DMS53 treated with DMSO at 0.1 percent for 48 hours (cell line): ENCODE results near the gene FAM20C.

Source experiments
- DNase-seq: peaks from one replicate; lab custom pipeline; 2025; ENCODE audit not compliant: unreplicated experiment; lab: John Stamatoyannopoulos, UW

The FAM20C gene

GRCh38 chr7:300546-301290 lies 108.3 kb downstream of the FAM20C start:
- DNase-seq: no peak

GRCh38 chr7:301291-302053 lies 109.1 kb downstream of the FAM20C start:
- DNase-seq: no peak

GRCh38 chr7:302054-302992 lies 110.0 kb downstream of the FAM20C start:
- DNase-seq: no peak

DNA sequence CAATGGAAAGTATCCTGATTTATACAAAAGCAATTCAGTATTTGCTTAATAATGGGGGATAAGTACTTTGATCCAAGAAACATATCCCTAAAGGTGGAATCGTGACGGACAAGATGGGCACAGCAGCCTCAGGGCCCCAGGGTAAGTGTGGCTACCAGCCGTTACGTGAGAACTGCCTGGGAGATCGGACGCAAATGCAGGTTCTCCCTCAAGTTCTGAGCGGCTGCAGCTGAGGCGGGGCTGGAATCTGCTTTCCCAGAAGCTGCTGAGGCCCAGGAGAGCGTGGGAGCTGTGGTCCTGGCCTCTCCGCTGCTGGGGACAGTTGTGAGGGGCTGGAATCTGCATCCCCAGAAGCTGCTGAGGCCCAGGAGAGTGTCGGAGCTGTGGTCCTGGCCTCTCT lies 111.1 kb downstream of the FAM20C start:
- no peak for DNase-seq

- DNase-seq: no peak
These were observed 111.7 kb downstream of the FAM20C start for GRCh38 chr7:303884-304573.

DNA sequence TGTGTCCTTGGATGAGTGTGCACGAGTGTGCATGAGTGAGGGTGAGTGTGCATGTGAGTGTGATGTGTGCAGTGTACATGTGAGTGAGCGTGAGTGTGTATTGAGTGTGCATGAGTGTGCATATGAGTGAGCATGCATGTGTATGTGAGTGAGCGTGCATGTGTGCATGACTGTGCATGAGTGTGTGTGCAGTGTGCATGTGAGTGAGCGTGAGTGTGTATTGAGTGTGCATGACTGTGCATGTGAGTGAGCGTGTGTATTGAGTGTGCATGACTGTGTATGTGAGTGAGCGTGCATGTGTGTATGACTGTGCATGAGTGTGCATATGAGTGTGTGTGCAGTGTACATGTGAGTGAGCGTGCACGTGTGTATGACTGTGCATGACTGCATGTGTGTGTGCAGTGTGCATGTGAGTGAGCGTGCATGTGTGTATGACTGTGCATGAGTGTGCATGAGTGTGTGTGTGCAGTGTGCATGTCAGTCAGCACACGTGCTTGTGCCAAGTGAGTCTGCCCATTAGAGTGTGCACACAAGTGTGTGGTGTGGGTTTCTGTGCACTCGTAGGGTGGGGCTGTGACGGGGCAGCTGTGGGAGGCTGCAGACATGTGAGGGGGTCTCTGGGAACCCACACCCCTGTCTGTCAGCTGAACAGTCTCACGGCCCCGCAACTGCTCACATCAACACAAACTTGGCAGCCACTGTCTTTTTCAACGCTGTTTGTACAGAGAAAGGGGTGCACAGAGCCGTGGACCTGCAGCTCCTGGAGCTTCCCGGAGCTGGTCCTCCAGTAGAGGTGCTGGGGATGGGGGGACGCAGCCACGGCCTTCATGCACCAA lies 112.4 kb downstream of the FAM20C start:
- no peak for DNase-seq

- DNase-seq: no peak
These were observed 113.2 kb downstream of the FAM20C start for GRCh38 chr7:305410-306151.

- DNase-seq: no peak
These were observed 115.6 kb downstream of the FAM20C start for GRCh38 chr7:307970-308369.

DNA sequence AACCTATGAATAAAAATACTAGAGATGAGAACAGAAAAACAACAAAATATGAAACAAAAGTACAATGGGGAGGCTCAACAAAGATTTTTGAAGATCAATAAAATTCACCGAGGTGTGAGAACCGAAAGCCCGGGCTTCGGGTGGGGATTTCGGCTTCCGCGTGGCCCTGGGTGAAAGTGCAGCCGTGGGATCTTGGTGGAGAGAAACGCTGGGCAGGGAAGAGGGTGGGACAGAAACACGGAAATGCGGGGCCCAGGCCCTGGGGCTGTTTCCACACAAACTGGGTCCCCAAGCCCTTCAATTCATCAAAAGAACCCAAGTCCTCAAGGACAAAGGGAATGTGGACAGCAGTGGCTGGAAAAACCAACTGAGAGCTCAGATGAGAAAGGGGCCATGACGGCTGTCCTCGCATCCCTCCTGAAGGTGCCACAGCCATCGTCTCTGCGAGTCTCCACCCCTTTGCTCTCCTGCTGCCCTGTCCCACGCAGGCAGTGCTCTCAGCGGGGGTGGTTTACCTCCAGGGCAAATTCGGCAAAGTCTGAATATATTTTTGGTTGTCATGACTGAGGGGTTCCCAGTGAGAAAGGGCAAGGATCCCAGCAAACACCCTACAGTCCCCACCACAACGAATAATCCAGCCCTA lies 117.3 kb downstream of the FAM20C start:
- DNase-seq: no peak
